GM10847 (cell line): ENCODE data around the gene MRGPRX1.

Experiments used
- POLR2A ChIP-seq: IDR thresholded peaks from 2 replicates; pipeline ENCODE4 v1.6.1; 2011; ENCODE audit not compliant: insufficient read length; ENCODE audit errors: extremely low read depth

The MRGPRX1 gene

DNA sequence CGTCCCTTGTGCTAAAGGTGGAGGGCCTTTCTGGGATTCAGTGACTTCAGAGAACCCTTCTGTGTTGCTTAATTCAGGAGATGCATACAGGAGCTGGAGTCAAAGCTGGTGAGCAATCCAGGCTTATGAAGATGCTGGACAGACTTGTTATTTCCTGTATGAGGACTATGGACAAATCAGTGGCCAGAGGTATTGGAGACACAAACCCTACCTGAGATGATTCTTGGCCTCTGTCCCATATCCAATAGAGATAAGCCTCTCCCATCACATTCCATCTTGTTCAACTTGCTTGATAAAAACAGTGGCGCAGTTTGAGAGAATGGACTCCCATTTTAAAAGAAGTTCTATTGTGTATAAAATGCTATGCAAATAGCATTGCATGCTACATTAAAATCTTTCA is at the start of gene MRGPRX1:
MRGPRX1 (minus strand) TSS at position 101 of the 400 bp plus-strand sequence. CDS start 4,630 bp downstream, outside the sequence.
- no peak for TF ChIP-seq POLR2A

DNA sequence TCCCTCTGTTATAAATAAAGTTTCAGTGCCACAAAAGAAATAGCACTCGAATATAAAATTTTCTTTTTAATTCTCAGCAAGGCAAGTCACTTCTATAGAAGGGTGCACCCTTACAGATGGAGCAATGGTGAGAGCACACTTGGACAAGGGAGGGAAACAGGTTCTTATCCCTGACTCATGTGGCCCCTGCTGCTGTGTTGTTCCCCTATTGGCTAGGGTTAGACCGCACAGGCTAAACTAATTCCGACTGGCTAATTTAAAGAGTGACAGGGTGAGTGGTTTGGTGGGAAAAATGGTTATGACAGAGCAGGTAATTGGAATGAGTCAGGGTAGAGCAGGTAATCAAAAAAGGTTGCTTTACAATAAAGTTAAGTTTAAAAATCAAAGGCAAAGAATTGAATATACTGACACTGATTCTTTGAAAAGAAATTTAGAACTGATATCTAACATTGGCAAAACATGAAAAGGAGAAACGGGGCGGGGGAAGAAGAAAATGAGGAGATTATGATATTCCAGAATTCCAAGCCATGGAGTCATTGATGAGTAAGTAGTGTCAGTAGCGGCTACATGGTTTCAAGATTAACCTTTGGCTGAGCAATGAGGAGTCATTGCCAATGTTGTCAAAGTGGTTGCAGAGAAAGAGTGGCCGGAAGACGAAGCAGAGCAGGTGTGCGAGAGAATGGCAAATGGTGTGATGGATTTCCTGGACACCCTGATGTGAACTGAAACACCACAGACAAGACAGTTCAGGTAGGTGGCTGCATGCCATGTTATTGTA is 48.4 kb upstream of the MRGPRX1 start:
- no peak for TF ChIP-seq POLR2A

DNA sequence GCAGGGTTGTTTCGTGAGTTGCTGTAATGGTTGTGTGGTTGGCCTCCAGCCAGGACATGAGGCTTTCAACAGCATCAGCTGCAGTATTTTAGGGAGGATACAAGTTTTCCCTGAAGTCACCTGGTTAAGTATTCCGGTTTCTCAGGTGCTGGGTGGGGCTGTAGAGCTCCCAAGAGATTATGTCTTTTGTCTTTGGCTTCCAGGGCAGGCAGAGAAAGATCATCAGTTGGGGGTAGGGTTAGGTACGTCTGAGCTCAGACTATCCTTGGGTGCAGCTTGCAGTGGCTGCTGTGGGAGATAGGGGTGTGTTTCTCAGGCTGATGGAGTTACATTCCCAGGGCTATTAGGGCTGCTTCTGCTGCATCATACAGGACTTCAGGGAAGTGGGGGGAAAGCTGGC is 47.5 kb upstream of the MRGPRX1 start:
- TF ChIP-seq POLR2A, result no peak

DNA sequence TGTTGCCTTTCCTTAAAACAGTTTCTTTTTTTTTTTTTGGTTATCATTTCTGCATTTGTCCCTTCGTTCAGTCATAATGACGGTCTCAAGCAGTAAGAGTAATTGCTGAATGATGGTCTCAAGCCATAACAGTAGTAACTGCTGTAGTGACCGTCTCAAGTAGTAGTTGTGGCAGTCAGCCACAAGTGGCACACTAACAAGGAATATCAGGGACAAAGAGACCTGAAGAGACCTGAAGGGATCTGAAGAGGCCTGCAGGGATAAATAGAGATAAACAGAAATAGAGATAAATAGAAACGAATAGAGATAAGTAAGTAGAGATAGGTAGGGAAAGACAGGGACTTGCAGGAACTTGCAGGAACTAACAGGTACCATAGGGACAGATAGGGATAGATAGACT is 42.7 kb upstream of the MRGPRX1 start:
- TF ChIP-seq POLR2A, result no peak

DNA sequence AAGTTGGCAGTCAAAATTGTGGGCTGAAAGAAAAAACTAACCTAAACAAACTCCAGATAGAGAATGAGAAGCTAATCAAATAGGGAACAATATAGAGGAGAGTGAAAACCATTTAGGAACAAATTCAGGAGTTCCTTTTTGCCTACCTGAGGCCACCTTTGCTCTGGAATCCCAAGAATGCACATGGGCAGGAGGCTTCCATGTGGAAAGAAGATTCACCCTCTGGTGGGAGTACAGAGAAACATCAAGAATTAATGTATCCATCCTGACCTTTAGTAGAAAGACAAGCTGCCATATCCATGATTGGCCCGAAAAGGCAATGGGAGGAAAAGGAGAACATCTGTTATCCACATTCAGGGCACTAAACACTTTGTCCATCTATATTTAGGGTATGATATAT is 35.0 kb upstream of the MRGPRX1 start:
- TF ChIP-seq POLR2A, result no peak

DNA sequence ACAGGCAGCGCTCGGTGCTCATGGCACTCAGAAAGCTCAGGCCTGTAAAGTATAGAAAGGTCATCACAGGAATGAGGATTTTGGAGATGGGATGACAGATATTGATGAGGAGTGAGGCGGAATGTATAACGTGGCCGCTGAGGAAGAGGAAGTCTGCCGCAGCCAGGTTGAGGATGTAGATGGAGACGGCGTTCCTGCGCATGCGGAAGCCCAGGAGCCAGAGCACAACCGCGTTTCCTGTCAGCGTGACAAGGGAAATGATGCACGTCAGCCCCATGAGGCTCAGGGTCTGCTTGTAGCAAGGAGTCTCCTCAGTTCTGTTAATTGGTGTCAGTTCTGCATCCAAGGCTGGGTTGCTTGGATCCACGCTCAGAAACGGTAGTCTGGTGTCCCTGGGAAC is 33.1 kb upstream of the MRGPRX1 start:
- no peak for TF ChIP-seq POLR2A

DNA sequence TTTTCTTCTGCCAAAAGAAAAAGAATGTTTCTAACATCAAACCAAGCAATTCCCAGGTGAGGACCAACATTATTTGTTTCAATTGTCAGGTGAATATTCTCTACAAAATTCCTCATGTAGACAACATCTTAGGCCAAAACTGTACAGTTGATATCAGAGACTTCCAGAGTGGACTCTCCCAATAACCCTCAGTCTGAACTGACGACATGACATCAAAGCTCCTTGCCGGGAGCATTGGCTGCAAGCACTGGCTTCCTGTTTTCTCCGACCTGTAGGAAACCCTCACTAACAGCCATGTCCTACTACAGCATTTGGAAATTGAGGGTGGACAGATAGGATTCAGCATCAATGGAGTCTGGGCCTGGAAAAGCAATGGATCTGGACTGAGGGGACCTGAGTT is 30.5 kb upstream of the MRGPRX1 start:
- no peak for TF ChIP-seq POLR2A

DNA sequence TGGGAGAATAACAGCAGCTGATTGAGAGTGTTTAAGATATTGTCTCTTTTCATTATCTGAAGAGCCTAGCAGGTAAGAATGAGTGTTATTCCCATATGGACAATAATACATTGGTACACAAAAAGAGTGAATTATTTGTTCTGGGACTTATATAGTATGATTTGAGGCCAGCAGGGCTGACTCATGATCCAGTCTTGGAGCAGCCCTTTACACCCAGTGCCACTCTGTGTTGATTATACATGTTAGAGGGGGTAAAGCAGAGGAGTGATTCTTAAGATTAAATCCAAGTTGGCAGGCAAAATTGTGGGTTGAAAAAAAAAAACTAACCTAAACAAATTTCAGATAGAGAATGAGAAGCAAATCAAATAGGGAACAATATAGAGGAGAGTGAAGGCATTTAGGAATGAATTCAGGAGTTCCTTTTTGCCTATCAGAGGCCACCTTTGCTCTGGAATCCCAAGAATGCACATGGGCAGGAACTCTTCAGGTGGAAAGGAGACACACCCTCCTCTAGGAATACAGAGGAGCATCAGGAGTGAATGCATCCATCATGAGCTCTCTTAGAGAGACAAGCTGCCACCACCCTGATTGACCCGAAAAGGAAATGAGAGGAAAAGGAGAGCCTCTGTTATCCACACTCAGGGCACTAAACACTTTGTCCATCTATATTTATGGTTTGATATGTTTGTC is 19.2 kb upstream of the MRGPRX1 start:
- TF ChIP-seq POLR2A, result no peak

DNA sequence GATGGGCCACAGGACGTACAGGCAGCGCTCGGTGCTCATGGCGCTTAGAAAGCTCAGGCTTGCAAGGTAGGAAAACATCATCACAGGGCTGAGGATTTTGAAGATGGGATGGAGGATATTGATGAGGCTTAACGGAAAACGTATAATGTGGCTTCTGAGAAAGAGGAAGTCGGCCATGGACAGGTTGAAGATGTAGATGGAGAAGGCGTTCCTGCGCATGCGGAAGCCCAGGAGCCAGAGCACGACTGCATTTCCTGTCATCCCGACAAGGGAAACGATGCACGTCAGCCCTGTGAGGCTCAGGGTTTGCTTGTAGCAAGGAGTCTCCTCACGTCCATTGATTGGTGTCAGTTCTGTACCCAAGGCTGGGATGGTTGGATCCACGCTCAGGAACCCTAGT is 17.4 kb upstream of the MRGPRX1 start:
- TF ChIP-seq POLR2A, result no peak

DNA sequence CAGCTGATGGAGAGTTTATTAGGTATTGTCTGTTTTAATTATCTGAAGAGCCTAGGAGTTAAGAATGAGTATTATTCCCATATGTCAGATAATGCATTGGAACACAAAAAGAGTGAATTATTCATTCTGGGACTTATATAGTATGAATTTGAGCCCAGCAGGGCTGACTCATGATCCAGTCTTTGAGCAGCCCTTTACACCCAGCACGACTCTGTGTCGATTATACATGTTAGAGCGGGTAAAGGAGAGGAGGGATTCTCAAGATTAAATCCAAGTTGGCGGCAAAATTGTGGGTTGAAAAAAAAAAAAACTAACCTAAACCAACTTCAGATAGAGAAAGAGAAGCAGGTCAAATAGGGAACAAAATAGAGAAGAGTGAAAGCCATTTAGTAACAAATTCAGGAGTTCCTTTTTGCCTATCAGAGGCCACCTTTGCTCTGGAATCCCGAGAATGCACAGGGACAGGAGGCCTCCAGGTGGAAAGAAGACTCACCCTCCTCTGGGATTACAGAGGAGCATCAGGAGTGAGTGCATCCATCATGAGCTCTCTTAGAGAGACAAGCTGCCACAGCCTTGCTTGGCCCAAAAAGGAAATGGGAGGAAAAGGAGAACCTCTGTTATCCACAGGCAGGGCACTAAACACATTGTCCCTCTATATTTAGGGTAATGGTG is 3.1 kb downstream of the MRGPRX1 start:
- no peak for TF ChIP-seq POLR2A

DNA sequence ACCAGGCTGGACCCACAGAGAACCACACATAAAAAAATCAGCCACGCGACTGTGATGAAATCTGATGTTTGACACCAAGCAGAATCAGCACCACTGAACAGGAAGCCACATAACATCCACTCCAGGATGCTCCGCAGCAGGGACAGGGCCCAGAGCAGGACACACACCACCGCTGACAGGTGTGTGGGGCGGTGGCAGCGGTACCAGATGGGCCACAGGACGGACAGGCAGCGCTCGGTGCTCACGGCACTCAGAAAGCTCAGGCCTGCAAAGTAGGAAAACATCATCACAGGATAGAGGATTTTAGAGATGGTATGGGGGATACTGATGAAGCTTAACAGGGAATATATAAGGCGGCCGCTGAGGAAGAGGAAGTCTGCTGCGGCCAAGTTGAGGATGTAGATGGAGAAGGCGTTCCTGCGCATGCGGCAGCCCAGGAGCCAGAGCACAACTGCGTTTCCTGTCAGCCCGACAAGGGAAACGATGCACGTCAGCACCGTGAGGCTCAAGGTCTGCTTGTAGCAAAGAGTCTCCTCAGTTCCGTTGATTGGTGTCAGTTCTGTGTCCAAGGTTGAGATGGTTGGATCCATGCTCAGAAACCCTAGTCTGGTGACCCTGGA is 4.9 kb downstream of the MRGPRX1 start:
- no peak for TF ChIP-seq POLR2A

DNA sequence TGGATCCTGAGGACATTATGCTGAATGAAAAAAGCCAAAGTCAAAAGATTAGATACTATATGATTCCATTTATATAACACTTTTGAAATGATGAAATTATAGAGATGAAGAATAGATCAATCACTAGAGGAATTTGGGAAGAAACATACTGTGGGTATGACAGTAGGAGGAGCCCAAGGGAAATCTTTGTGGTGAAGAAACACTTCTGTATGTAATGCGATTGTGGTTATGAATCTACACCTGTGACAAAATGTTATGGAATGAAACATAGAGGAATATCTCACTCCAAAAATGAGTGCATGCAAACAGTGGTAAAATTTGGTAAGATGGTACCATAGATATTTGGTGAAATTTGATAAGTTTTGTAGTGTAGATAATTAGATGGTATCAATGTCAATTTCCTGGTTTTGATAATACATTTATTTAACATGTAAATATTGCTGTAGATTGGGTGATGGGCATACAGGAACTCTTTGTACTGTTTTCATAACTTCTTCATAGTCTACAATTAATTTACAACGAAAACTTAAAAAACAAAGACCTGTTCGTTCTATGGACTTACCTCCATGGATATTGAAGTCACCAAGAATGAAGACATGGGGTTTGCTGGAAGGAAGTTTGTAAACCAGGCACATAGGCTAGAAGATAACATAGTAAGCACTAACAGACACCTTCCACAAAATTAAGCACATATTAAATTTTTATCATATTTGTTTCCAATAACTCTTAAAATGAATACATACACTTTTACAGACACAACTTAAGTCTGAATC is 11.5 kb downstream of the MRGPRX1 start:
- no peak for TF ChIP-seq POLR2A

DNA sequence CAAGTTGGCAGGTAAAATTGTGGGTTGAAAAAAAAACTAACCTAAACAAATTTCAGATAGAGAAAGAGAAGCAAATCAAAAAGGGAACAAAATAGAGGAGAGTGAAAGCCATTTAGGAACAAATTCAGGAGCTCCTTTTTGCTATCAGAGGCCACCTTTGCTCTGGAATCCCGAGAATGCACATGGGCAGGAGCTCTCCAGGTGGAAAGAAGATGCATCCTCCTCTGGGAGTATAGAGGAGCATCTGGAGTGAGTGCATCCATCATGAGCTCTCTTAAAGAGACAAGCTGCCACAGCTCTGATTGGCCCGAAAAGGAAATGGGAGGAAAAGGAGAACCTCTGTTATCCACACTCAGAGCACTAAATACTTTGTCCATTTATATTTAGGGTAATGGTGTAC is 26.3 kb downstream of the MRGPRX1 start:
- no peak for TF ChIP-seq POLR2A

DNA sequence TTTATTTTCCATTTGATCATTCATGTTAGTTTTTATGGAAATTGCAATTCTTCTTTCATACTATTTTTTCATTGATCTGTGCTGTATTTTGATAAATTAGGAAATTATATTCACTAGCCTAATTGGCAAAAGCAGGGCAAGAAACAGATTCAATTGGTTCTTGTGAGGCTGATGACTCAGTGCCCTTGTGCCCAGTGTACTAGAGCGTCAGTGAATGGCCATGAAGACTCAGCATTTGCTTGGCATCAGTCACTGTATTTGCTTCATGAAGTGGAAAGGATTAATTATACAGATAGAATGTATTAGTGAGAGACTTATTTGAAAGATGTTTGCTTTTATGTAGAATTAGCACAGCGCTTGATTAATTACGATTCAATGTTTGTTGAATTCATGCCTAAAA is 31.8 kb downstream of the MRGPRX1 start:
- TF ChIP-seq POLR2A, result no peak

DNA sequence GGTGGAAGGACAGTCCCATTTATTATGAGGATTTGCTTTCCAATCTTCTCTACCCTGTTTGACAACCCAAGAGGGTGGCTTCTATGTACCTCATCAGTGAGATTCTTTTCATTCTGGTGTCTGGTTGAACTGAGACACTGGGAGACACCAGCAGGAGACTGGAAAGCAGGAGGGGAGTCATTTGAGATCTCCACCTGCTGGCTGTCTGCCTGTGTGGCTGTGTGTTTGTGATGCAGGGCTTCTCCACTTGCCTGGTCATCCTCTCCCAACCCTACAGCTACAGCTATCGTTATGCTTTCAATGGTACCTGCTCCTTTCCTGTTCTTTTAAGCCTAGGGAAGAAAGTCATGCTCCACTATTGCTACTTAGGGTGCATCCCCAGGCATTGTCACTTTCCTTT is 48.6 kb downstream of the MRGPRX1 start:
- TF ChIP-seq POLR2A, result no peak
